T-helper 2 cell treated with Interferon-gamma antibody and Interleukin-4, amounts not matched to agents 100 ng/mL and 5 ng/mL, for 36 hours (primary cell): ENCODE data around the gene RASL11B. TPM values are rescaled to one million over a fixed set of nuclear protein-coding genes. Genes with fewer than 3 reads are reported as not detected.

ENCODE experiments used
- intact Hi-C: fragments of 100-400 bp; cut with micrococcal nuclease; formaldehyde crosslinking; loops from one replicate; pipeline ENCODE4 v1.15.1; 2023
- total RNA-seq: library from RNA; stranded (reverse); gene quantifications from 2 replicates; pipeline ENCODE4 v1.2.3, GENCODE V29; 2022

Gene RASL11B
- total RNA-seq, 1 donor from 2014 or later: 0.16 TPM

DNA sequence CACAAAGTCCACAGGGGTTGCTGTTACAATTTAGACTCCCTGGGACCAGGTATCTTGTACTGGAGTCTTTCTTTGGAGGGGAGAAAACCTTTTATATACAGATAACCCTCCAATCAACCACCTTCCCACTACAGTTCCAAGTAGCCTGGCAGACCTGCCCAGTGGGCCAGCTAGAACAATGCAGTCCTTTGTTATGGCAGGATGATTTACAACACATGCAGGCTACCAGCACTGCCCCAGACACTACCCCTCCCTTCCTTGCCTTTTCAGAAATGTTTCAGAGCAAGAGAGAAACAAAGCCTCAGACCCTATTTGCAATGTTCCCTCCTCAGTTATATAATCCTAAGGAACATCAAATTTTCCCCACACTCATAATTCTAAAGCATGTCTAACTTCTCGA lies 11.1 kb downstream of the RASL11B start:
- intact Hi-C loops: no loop called here

DNA sequence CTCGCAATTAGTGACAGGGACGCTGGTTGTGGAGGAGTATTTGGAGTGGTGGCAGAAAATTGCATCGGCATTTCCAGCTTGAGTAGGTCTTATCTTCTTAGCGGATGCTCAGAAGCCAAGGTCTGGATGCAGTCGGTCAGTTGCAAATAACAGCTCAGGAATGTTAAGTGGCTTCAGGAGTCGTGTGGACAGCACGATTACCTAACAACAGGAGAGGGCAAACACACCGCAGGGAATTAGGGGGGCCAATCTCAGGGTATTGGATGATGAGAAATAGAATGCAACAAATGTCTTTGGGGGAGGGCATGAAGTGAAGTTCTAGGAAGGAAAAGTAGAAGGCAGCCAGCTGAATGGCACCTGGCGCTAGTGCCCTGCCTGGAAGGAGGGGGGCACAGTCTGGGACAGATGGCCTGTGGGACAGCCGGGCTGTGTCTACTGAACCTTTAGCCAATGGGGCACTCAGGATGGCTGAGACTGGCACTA lies 11.8 kb downstream of the RASL11B start:
- intact Hi-C loops: no loop called here

DNA sequence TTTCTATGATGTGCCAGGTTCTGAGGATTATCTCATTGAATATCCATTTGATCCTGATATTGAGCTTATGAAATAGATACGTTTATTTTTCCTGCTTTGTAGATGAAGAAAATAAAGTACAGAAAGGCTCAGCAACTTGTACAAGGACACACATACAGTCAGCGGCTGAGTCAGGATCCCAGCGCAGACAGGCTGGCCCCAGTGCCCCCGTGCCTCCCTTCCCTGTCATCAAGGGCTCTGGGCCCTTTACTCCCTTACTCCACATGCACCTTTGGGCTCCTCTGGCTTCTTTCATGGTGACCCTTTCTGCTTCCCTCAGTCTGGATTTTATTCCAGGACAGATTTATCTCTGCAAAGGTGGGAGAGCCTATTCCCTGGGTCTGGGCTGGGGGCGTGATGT lies 12.8 kb downstream of the RASL11B start:
- intact Hi-C loops: no loop called here

- intact Hi-C loops: no loop called here
Measured at GRCh38 chr4:52876069-52876468, 14.0 kb downstream of the RASL11B start.

DNA sequence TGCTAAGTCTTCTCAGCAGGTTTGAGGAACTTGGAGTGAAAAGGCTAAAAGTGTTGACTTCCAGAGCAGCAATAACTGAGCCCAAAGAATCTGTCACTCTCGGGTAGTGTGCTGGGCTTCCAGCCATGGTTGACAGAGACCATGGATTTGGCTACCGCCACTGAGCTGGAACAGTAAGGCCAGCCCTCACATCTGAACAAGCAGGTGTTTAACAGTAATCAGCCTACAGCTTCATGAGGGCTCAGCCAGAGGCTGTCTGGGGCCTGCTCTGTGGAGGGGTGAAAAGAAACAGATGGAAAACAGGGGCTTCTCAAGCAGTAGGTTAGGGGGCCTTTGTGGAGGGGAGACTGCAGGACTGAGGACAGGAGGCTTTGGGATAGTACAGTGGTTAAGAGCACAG lies 14.9 kb downstream of the RASL11B start:
- intact Hi-C loops: no loop called here

DNA sequence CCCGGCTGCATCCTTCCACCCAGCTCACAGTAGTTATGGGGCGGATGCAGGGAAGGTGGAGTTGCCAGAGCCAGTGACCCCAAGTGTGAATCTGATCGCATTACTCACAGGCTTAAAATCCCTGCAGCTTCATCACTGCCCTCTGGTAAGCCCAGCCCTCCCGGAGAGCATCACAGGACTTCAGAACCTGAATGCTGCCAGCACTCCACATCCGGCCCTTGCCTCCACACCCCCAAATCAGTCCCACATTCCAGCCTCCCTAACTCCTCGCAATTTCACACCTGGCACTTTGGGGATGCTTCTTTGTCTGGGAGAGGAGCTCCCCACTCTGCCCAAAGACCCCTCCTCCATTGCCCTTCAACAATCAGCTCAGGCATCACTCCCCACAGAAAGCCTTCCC lies 15.6 kb downstream of the RASL11B start:
- intact Hi-C loops: no loop called here

GRCh38 chr4:52879471-52879870 lies 17.4 kb downstream of the RASL11B start:
- intact Hi-C loops: no loop called here

GRCh38 chr4:52880994-52881393 lies 18.9 kb downstream of the RASL11B start:
- intact Hi-C loops: no loop called here

DNA sequence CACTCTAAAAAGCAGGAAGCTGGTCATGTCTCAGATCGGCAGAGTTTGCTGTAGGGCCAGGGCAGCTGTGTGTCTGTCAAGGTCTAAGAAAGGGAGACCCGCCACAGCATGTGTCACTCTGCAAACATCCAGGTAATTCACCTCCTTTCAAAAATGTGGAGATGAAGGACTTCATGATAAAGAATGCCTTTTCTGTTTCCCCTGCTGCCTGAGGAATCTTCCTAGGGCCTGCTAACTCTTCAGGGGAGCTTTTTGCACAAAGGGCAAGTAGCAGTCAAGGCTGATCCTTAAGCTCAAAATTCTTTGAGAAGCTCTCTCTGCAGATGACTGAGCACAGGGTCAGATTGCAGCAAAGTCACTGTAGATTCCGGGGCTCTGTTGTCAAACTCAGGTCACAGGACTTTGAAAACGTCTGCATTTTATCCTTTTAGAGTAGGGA lies 21.1 kb downstream of the RASL11B start:
- intact Hi-C loops: no loop called here

DNA sequence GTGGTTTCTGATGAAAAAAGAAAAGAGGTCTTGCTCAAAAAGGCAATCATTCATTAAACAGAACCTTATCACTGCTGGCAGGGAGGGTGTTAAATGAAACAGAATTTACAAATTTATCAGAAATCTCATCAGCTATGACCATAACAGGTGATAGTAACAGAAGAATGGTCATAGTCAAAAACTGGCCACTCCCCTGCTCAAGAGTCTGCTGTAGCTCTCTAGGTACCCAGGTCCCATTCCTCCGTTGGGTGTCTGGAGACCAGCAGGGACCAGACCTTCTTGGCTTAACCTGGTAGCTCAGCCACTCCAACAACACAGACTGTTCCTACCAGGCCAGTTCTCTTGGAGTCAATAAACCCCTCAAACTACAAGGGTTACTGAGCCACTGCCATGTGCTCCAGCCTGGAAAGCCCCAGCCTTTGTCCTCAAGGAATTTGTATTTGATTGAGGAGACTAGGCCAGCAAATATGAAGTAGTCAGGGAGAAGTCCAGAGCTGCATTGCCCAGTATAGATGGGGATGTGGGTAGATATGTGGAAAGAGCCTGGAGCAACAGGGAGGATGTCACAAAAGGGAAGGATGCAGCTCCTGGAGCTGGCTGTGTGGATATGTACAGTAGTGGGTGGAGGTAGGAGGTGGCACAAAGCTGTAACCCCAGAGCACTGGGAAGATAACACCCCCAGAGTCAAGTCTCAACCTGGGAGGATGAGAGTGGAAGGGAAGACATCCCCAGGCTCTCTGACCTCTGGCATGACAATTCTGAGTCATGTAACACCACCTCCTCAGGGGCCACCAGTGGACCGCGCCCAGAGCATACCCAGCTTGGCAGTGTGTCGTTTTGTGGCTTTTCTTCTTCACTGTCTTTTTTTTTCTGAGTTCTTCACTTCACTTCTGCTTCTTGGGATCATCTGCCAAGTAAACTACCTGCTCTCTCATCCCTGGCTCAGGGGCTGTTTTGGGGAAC lies 21.9 kb downstream of the RASL11B start:
- intact Hi-C loops: no loop called here

- intact Hi-C loops: no loop called here
Measured at GRCh38 chr4:52884994-52885393, 22.9 kb downstream of the RASL11B start.

DNA sequence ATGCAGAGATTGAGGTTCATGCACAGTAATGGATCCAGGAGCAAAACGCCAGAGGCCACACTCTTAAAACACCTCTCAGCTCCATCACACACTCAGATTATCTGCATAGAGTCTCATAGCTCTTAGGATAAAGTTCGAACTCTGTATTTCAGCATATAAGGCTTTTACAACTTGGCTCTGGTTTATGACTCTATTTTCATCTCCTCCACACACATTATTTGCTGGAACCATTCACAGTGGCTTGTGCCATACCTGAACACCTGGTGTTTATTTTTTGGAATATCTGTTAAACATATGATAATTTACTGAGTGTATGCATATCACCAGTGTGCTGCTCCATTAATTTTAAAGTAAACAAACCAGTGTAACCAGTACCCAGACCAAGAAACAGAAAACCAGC lies 27.2 kb downstream of the RASL11B start:
- intact Hi-C loops: no loop called here

GRCh38 chr4:52889778-52890520 lies 27.8 kb downstream of the RASL11B start:
- intact Hi-C loops: no loop called here

- intact Hi-C loops: no loop called here
Measured at GRCh38 chr4:52890521-52890791, 28.3 kb downstream of the RASL11B start.

- intact Hi-C loops: no loop called here
Measured at GRCh38 chr4:52891743-52892142, 29.6 kb downstream of the RASL11B start.

DNA sequence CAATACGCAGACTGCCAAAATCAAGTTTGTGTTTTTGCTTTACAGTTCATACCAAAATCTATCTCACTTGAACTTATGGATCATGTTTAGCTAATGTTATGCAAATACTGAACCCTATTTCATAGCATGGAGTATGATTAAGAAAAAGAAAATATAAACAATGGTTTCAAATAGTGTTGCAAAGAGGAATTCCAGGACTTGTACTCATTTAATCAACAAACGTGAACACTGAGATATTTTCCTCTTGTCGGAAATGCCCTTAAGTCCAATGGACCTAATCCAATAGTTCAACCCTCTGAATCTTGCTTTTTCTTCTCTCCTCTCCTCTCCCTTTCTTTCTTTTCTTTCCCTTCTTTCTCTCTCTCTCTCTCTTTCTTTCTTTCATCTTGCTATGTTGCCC lies 30.8 kb downstream of the RASL11B start:
- intact Hi-C loops: no loop called here

DNA sequence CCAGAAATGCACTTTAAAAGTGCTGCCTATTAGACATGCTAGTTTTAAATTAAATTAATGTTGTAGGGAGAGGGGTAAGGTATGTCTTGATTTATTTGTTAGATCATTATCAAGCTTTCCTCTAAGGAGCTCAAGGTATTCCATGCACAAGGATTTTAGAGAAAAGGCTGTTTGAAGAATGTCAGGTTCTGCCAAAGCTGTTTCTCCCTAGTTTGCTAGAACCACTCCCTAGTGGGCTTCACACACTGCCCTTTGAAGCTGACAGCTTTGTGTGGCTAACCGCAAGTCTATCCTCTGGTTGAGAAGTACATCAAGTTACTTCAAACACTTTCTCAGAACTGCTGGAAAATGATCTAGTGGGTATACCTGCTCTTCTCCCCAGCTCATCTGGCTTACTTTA lies 32.3 kb downstream of the RASL11B start:
- intact Hi-C loops: no loop called here

GRCh38 chr4:52903273-52903672 lies 41.2 kb downstream of the RASL11B start:
- intact Hi-C loops: no loop called here

GRCh38 chr4:52904421-52904820 lies 42.3 kb downstream of the RASL11B start:
- intact Hi-C loops: no loop called here

DNA sequence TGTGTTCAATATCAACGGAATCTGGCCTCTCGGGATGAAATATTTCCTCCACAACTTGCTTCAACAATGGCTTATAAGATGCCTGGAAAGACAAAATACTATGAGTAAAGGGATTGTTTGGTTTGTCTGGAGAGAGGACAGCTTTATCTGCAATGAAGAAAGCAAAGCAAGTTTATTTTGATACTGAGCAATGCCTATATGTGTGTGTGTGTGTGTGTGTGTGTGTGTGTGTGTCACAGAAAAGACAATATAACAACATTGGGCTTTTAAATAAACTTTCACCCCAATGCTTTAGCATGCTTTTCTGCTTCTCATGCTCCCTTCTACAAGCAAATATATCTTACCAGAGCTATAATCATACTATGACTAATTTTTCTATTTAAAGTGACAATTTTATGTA lies 45.4 kb downstream of the RASL11B start:
- intact Hi-C loops: no loop called here

GRCh38 chr4:52910115-52910514 lies 48.0 kb downstream of the RASL11B start:
- intact Hi-C loops: no loop called here

- intact Hi-C loops: no loop called here
Measured at GRCh38 chr4:52911684-52912294, 49.7 kb downstream of the RASL11B start.
